ENCODE results near the gene SUGCT. TPM values are rescaled to one million over a fixed set of nuclear protein-coding genes. Genes with fewer than 3 reads are reported as not detected.

The SUGCT gene
- polyA plus RNA-seq, 1 of the 3 experiments (the other 2 are of a cell fraction): 53.7 TPM

DNA sequence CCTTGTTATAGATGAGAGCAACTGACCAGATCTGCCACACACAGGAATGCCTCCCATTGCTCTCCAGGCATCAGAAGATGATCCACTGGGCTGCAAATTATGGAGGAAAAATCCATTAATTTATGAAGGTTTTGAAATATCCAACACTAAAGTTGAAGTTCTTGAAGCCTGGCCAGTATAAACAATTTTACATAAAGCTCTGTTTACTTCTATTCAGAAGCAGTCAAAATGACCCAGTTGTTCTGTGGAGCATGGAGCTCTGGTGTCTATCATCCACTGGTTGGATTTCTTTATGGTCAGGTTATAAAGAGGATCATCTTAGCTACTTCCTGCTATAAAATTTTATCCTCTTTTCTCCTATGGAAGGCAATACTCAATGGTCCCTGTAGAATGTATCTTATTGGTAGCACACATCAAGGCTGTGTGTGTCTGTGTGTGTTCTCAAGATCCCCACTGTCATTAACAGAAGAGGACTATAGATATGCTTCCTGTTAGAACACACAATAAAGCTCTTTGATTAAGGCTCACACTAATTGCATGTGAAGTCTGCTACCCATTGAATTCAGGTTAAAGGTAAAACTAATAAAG lies 747.4 kb downstream of the SUGCT start:
- Histone ChIP-seq H3K9me2 (no peaks in the 10 kb centered on the region), H3K9me3 (no peaks in the 10 kb centered on the region), H3K4me1 (ENCODE audit: control insufficient read depth in 1 of 2, insufficient read depth in 2 of 2, low read depth in 1 of 2, low read length in 1 of 2) (0 out of 4 replicates have a peak, but pooled peaks cover 0 to 4% of the 10 kb centered on the region in 2 experiments), H3K27ac (ENCODE audit: low read depth in 2 of 2, low read length in 1 of 2) (no peak overlapping the region), H3K9ac (no peak overlapping the region), H3K27me3 (ENCODE audit: insufficient read depth) (no peaks in the 10 kb centered on the region), H3K4me3 (ENCODE audit: low read depth in 2 of 2, low read length in 1 of 2) (no peak overlapping the region), H2AFZ (ENCODE audit: low read depth) (no peak overlapping the region), H3K4me2 (no peak overlapping the region), H4K20me1 (ENCODE audit: insufficient read depth) (no peaks in the 10 kb centered on the region), H3K36me3 (replicated peaks in 1 of 2; ENCODE audit: control insufficient read depth in 1 of 2, insufficient read depth in 2 of 2, low read length in 1 of 2) (peaks cover 3 to 7% of the 10 kb centered on the region in 2 experiments), H3K79me2 (ENCODE audit: insufficient read depth) (no peaks in the 10 kb centered on the region), H3F3A (replicated peaks; ENCODE audit: insufficient read depth) (peaks cover 4% of the 10 kb centered on the region)
- ChIA-PET POLR2A (no interaction called here), CTCF (no interaction called here)
- DNase-seq: no peak
- TF ChIP-seq JUND (IDR thresholded peaks at IDR 0.05) (no peak), SIN3A (IDR thresholded peaks at IDR 0.05; ENCODE audit: borderline replicate concordance, low read depth, low read length) (no peak), EZH2phosphoT487 (IDR thresholded peaks at IDR 0.05; ENCODE audit: borderline replicate concordance, low read depth) (no peak), CHD2 (IDR thresholded peaks at IDR 0.05; ENCODE audit: low read length, partially characterized antibody) (no peak), SMC3 (IDR thresholded peaks at IDR 0.05; ENCODE audit: low read depth, low read length) (no peak)
- TF ChIP-seq, protein P1, sequence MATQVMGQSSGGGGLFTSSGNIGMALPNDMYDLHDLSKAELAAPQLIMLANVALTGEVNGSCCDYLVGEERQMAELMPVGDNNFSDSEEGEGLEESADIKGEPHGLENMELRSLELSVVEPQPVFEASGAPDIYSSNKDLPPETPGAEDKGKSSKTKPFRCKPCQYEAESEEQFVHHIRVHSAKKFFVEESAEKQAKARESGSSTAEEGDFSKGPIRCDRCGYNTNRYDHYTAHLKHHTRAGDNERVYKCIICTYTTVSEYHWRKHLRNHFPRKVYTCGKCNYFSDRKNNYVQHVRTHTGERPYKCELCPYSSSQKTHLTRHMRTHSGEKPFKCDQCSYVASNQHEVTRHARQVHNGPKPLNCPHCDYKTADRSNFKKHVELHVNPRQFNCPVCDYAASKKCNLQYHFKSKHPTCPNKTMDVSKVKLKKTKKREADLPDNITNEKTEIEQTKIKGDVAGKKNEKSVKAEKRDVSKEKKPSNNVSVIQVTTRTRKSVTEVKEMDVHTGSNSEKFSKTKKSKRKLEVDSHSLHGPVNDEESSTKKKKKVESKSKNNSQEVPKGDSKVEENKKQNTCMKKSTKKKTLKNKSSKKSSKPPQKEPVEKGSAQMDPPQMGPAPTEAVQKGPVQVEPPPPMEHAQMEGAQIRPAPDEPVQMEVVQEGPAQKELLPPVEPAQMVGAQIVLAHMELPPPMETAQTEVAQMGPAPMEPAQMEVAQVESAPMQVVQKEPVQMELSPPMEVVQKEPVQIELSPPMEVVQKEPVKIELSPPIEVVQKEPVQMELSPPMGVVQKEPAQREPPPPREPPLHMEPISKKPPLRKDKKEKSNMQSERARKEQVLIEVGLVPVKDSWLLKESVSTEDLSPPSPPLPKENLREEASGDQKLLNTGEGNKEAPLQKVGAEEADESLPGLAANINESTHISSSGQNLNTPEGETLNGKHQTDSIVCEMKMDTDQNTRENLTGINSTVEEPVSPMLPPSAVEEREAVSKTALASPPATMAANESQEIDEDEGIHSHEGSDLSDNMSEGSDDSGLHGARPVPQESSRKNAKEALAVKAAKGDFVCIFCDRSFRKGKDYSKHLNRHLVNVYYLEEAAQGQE (IDR thresholded peaks at IDR 0.05; ENCODE audit: low read depth, low read length): no peak
- TF ChIP-seq, protein P2, sequence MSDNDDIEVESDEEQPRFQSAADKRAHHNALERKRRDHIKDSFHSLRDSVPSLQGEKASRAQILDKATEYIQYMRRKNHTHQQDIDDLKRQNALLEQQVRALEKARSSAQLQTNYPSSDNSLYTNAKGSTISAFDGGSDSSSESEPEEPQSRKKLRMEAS (IDR thresholded peaks at IDR 0.05; ENCODE audit: low read depth): no peak
- TF ChIP-seq, protein P3, sequence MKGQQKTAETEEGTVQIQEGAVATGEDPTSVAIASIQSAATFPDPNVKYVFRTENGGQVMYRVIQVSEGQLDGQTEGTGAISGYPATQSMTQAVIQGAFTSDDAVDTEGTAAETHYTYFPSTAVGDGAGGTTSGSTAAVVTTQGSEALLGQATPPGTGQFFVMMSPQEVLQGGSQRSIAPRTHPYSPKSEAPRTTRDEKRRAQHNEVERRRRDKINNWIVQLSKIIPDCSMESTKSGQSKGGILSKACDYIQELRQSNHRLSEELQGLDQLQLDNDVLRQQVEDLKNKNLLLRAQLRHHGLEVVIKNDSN (IDR thresholded peaks at IDR 0.05; ENCODE audit: borderline replicate concordance, low read depth): no peak
- TF ChIP-seq, protein P4, sequence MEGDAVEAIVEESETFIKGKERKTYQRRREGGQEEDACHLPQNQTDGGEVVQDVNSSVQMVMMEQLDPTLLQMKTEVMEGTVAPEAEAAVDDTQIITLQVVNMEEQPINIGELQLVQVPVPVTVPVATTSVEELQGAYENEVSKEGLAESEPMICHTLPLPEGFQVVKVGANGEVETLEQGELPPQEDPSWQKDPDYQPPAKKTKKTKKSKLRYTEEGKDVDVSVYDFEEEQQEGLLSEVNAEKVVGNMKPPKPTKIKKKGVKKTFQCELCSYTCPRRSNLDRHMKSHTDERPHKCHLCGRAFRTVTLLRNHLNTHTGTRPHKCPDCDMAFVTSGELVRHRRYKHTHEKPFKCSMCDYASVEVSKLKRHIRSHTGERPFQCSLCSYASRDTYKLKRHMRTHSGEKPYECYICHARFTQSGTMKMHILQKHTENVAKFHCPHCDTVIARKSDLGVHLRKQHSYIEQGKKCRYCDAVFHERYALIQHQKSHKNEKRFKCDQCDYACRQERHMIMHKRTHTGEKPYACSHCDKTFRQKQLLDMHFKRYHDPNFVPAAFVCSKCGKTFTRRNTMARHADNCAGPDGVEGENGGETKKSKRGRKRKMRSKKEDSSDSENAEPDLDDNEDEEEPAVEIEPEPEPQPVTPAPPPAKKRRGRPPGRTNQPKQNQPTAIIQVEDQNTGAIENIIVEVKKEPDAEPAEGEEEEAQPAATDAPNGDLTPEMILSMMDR (IDR thresholded peaks at IDR 0.05): no peak

DNA sequence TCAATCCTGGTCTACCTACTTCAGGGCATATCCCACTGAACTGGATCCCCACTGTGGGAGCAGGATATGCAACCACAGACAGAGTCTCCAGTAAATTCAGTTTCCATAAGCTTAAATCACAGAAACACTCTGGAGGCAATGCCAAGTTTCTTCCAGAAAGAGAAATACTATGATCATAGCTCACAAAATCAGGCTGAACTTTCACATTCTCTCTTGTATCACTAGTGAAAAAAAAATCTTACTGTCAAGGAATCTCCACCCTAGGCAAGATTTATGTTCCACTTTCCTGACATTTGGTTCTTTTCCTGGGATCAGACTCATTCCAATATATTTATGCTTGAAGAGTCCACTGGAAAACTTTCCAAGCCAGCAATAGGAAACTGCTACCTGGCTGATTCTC lies 749.0 kb downstream of the SUGCT start:
- CTCF ChIA-PET: interaction anchor here (0.6 kb wide), 1 partner anchor 267 kb away, joined by 3 read pairs; no protein-coding TSS in a partner anchor
- DNase-seq: no peak
- Histone ChIP-seq H3K9me2 (no peaks in the 10 kb centered on the region), H3K27me3 (ENCODE audit: insufficient read depth) (no peaks in the 10 kb centered on the region), H3K27ac (ENCODE audit: low read depth in 2 of 2, low read length in 1 of 2) (no peak overlapping the region), H3F3A (replicated peaks; ENCODE audit: insufficient read depth) (peaks cover 4% of the 10 kb centered on the region), H4K20me1 (ENCODE audit: insufficient read depth) (no peaks in the 10 kb centered on the region), H3K4me3 (ENCODE audit: low read depth in 2 of 2, low read length in 1 of 2) (no peak overlapping the region), H3K4me2 (no peak overlapping the region), H2AFZ (ENCODE audit: low read depth) (no peak overlapping the region), H3K79me2 (ENCODE audit: insufficient read depth) (no peaks in the 10 kb centered on the region), H3K4me1 (ENCODE audit: control insufficient read depth in 1 of 2, insufficient read depth in 2 of 2, low read depth in 1 of 2, low read length in 1 of 2) (0 out of 4 replicates have a peak, but pooled peaks cover 0 to 4% of the 10 kb centered on the region in 2 experiments), H3K36me3 (replicated peaks in 1 of 2; ENCODE audit: control insufficient read depth in 1 of 2, insufficient read depth in 2 of 2, low read length in 1 of 2) (peaks cover 7% of the 10 kb centered on the region in 2 experiments), H3K9ac (no peak overlapping the region), H3K9me3 (no peaks in the 10 kb centered on the region)
- POLR2A ChIA-PET: no interaction called here
- TF ChIP-seq FOXJ3 (CRISPR knock-in tag; IDR thresholded peaks at IDR 0.05) (no peak), JUND (IDR thresholded peaks at IDR 0.05) (no peak), RCOR1 (IDR thresholded peaks at IDR 0.05; ENCODE audit: low read length) (no peak), GABPA (IDR thresholded peaks at IDR 0.05; ENCODE audit: low read depth) (no peak), RFX5 (IDR thresholded peaks at IDR 0.05; ENCODE audit: low read length) (no peak)
- TF ChIP-seq, protein P5, sequence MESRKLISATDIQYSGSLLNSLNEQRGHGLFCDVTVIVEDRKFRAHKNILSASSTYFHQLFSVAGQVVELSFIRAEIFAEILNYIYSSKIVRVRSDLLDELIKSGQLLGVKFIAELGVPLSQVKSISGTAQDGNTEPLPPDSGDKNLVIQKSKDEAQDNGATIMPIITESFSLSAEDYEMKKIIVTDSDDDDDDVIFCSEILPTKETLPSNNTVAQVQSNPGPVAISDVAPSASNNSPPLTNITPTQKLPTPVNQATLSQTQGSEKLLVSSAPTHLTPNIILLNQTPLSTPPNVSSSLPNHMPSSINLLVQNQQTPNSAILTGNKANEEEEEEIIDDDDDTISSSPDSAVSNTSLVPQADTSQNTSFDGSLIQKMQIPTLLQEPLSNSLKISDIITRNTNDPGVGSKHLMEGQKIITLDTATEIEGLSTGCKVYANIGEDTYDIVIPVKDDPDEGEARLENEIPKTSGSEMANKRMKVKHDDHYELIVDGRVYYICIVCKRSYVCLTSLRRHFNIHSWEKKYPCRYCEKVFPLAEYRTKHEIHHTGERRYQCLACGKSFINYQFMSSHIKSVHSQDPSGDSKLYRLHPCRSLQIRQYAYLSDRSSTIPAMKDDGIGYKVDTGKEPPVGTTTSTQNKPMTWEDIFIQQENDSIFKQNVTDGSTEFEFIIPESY (IDR thresholded peaks at IDR 0.05; ENCODE audit: borderline replicate concordance, low read depth): no peak

Measured in SK-N-SH (cell line).